IPS-20b (cell line): ENCODE measurements around the gene CRCP.
"Not testable (repeated sequence)": the region's sequence is repeated elsewhere in the genome, so short reads cannot be mapped to it uniquely, and the experiment has no call there.

Experiments used
- H3K27ac ChIP-seq: one replicate; pipeline ENCODE4 v1.5.1; 2013; ENCODE audit warnings: low read length
- H3K27me3 ChIP-seq: 2 replicates; pipeline ENCODE4 v1.6.1; 2013; ENCODE audit warnings: mild to moderate bottlenecking, low read length, inconsistent platforms; ENCODE audit not compliant: insufficient read depth
- H3K36me3 ChIP-seq: 2 replicates; pipeline ENCODE4 v1.6.1; 2013; ENCODE audit warnings: low read depth, mild to moderate bottlenecking, inconsistent platforms, low read length, moderate library complexity; ENCODE audit not compliant: insufficient read depth
- H3K4me1 ChIP-seq: 2 replicates; pipeline ENCODE4 v1.6.1; 2013; ENCODE audit warnings: mild to moderate bottlenecking, control low read depth, inconsistent platforms, low read length, moderate library complexity; ENCODE audit not compliant: insufficient read depth
- H3K4me3 ChIP-seq: 2 replicates; pipeline ENCODE4 v1.5.1; 2013; ENCODE audit warnings: mild to moderate bottlenecking, low read length, inconsistent platforms
- H3K9ac ChIP-seq: 2 replicates; pipeline ENCODE4 v1.6.1; 2013; ENCODE audit warnings: low read depth, mild to moderate bottlenecking, inconsistent platforms, low read length, moderate library complexity
- H3K9me3 ChIP-seq: 2 replicates; pipeline ENCODE4 v1.6.1; 2013; ENCODE audit warnings: mild to moderate bottlenecking, low read depth, low read length, inconsistent platforms; ENCODE audit not compliant: insufficient read depth

The CRCP gene

GRCh38 chr7:66116680-66117420, 2.2 kb downstream of the CRCP start:
- H3K9me3 ChIP-seq, H3K36me3 ChIP-seq, H3K27me3 ChIP-seq, H3K27ac ChIP-seq, H3K4me1 ChIP-seq, H3K4me3 ChIP-seq, H3K9ac ChIP-seq: not testable (repeated sequence)

- Histone ChIP-seq H3K27me3 (no peaks in the 10 kb centered on the region), H3K9me3 (no peaks in the 10 kb centered on the region), H3K9ac (no peak overlapping the region), H3K36me3 (0 out of 2 replicates have a peak, but pooled peaks cover 4% of the 10 kb centered on the region), H3K4me3 (no peak overlapping the region), H3K27ac (no peak overlapping the region), H3K4me1 (no peaks in the 10 kb centered on the region; the same call in 1 of the 2 replicates)
These were observed 4.0 kb downstream of the CRCP start for GRCh38 chr7:66118603-66119002.

- Histone ChIP-seq H3K27me3 (no peaks in the 10 kb centered on the region), H3K9ac (no peak overlapping the region), H3K4me3 (no peak overlapping the region), H3K9me3 (no peaks in the 10 kb centered on the region), H3K4me1 (no peaks in the 10 kb centered on the region; the same call in 1 of the 2 replicates), H3K36me3 (0 out of 2 replicates have a peak, but pooled peaks cover 4% of the 10 kb centered on the region), H3K27ac (no peak overlapping the region)
These were observed 4.7 kb downstream of the CRCP start for GRCh38 chr7:66119245-66119850.

GRCh38 chr7:66123175-66123528, 8.5 kb downstream of the CRCP start:
- H3K4me3 ChIP-seq, result no peak overlapping the region
- H3K27me3 ChIP-seq, result no peaks in the 10 kb centered on the region
- H3K9ac ChIP-seq, result no peak overlapping the region
- no peak overlapping the region for H3K27ac ChIP-seq
- no peaks in the 10 kb centered on the region for H3K9me3 ChIP-seq
- H3K36me3 ChIP-seq, result no peaks in the 10 kb centered on the region
- H3K4me1 ChIP-seq, result no peaks in the 10 kb centered on the region

GRCh38 chr7:66124569-66124861, 9.9 kb downstream of the CRCP start:
- not testable (repeated sequence) for H3K4me1 ChIP-seq, H3K9ac ChIP-seq, H3K27ac ChIP-seq

GRCh38 chr7:66125052-66125694, 10.5 kb downstream of the CRCP start:
- Histone ChIP-seq H3K27me3 (no peaks in the 10 kb centered on the region), H3K4me1 (no peaks in the 10 kb centered on the region), H3K4me3 (no peak overlapping the region), H3K36me3 (peaks cover 5% of the 10 kb centered on the region; the same call in 1 of the 2 replicates), H3K9me3 (no peaks in the 10 kb centered on the region), H3K9ac (no peak overlapping the region), H3K27ac (no peak overlapping the region)

More at GRCh38 chr7:66124569-66124861, 9.9 kb downstream of the CRCP start:
- H3K4me3 ChIP-seq, H3K27me3 ChIP-seq, H3K9me3 ChIP-seq, H3K36me3 ChIP-seq: not testable (repeated sequence)

- not testable (repeated sequence) for H3K27ac ChIP-seq, H3K4me1 ChIP-seq, H3K9me3 ChIP-seq, H3K4me3 ChIP-seq, H3K9ac ChIP-seq, H3K27me3 ChIP-seq
- H3K36me3 ChIP-seq, result peaks cover 12% of the 10 kb centered on the region; the same call in 1 of the 2 replicates
These were observed 11.2 kb downstream of the CRCP start for GRCh38 chr7:66125781-66126352.

- peaks cover 23% of the 10 kb centered on the region for H3K36me3 ChIP-seq
- H3K4me1 ChIP-seq, H3K27ac ChIP-seq, H3K9ac ChIP-seq, H3K27me3 ChIP-seq, H3K9me3 ChIP-seq, H3K4me3 ChIP-seq: not testable (repeated sequence)
These were observed 12.5 kb downstream of the CRCP start for GRCh38 chr7:66127172-66127571.

GRCh38 chr7:66138994-66139752, 24.5 kb downstream of the CRCP start:
- H3K4me3 ChIP-seq, result no peak overlapping the region
- no peaks in the 10 kb centered on the region for H3K4me1 ChIP-seq
- no peak overlapping the region for H3K9ac ChIP-seq
- no peaks in the 10 kb centered on the region for H3K27me3 ChIP-seq
- no peak overlapping the region for H3K27ac ChIP-seq
- peaks cover 88% of the 10 kb centered on the region for H3K36me3 ChIP-seq
- H3K9me3 ChIP-seq, result no peaks in the 10 kb centered on the region

- Histone ChIP-seq H3K4me1 (no peaks in the 10 kb centered on the region), H3K36me3 (peaks cover 90% of the 10 kb centered on the region), H3K9ac (no peak overlapping the region), H3K27me3 (no peaks in the 10 kb centered on the region), H3K9me3 (no peaks in the 10 kb centered on the region), H3K4me3 (no peak overlapping the region), H3K27ac (no peak overlapping the region)
These were observed 26.3 kb downstream of the CRCP start for GRCh38 chr7:66140924-66141323.

- H3K27me3 ChIP-seq, result no peaks in the 10 kb centered on the region
- H3K4me3 ChIP-seq, result no peak overlapping the region
- H3K27ac ChIP-seq, result no peak overlapping the region
- peaks cover 91% of the 10 kb centered on the region for H3K36me3 ChIP-seq
- H3K4me1 ChIP-seq, result no peaks in the 10 kb centered on the region
- no peak overlapping the region for H3K9ac ChIP-seq
- no peaks in the 10 kb centered on the region for H3K9me3 ChIP-seq
These were observed 27.7 kb downstream of the CRCP start for GRCh38 chr7:66142334-66142733.
